NCI-H69 (cell line): ENCODE data around the gene UBE2G2.
A peak's percentile ranks its signal among the peaks of the same experiment; 100 is the strongest.

Source experiments
- DNase-seq: peaks from one replicate; lab custom pipeline; 2025; lab: John Stamatoyannopoulos, UW

UBE2G2 gene

DNA sequence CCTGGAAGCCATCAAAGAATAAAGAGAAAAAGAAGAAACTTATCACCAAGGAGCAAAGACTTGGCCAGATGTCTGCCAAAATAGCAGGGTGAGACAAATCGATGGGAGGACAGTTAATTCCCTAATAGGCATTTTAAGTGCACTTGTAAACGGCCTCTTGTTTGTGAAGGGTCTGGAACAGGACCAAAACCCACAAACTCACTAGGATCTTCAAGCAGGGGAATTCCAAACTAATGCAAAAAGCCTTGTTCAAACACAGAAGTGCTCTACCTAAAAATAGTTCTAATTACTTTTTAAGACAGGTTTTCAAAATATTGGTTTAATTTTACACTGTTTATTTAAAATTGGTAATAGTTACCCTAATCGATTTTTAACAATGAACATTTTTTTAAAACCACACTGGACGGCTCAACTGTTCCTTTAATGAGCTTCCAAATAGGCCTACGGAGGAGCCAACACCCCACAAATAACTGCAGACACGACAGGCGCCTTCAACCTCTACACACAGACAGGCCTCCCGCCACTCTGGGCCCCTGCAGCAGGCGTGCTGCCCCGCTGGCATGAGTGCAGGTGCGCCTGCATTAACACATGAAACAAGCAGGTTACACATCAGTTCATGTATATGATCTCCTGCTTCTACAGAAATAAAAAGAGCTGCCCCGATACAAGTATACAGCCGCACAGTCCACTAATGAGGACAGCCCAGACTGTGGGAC is 15.8 kb downstream of the UBE2G2 start:
- peak; percentile 83 for DNase-seq

- no peak for DNase-seq
Measured at GRCh38 chr21:44784810-44785209, 16.8 kb downstream of the UBE2G2 start.

GRCh38 chr21:44783020-44783696 is 18.5 kb downstream of the UBE2G2 start:
- DNase-seq: no peak

DNA sequence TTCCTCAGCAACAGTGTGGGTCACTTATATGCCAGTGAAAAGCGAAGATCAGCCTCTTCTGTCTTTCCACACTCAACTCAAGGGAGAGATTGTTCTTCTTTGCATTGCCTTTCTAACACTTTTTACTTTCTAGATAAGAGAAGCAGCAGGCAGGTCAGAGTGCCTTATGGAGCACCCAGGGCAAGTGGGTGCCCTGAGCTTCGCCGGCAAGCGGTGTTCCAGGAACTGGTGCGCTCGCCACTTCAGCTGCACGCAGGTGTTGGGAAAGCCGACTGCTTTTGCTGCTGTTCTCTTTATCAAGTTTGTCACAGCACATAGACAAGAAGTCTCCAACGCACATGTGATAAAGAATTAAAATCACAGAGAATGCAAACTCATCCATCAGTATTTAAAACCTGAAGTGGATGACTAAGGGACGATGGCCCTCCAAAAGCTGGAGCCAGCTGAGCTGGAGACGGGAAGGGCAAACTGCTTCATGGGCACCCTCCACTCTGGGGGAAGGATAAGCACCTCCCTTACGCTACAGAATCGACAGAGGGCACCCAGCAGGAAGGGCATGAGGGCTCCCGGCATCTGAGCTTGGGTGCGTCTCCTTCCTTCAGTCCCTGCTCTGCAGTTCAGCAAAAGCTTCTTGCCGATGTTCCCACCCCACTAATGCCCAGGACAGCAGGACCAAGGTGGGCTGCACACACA is 20.7 kb downstream of the UBE2G2 start:
- no peak for DNase-seq

DNA sequence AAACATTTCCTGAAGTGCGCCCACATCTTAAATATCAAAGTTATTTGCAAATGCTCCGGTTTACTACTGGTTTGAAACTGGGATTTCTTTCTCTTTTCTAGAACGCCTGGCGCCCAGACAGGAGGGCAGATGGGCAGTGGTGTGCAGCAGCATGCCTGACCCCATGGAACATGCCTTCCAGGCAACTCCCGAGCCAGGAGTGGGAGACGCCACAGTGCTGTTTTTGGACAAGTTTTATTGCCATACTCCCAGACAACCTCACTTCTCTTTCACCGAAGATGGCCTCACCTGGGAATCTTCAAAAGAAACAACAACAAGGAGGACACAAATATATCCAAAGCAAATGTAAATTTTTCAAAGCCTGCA is 21.5 kb downstream of the UBE2G2 start:
- no peak for DNase-seq

- DNase-seq: no peak
Measured at GRCh38 chr21:44779417-44780136, 22.0 kb downstream of the UBE2G2 start.

DNA sequence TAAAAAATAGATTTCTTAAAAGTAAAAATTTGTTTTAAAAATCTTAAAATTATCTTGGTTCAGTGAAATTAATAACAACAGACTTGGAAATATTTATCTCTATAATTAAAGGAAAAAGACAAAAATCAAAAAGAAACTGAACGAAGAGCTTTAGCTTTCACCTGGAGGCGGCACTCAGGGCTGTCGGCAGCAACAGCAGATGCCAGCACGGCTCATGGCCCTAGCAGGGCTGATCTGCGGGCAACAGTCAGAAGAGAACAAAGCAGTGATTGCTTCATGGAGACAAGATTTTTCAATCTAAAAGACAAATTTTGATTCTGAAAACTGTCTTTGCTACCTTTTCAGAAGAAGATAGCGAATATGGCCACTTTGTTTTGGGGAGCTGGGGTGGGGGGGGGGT is 22.6 kb downstream of the UBE2G2 start:
- DNase-seq: no peak

- DNase-seq: no peak
Measured at GRCh38 chr21:44778499-44778911, 23.1 kb downstream of the UBE2G2 start.

DNA sequence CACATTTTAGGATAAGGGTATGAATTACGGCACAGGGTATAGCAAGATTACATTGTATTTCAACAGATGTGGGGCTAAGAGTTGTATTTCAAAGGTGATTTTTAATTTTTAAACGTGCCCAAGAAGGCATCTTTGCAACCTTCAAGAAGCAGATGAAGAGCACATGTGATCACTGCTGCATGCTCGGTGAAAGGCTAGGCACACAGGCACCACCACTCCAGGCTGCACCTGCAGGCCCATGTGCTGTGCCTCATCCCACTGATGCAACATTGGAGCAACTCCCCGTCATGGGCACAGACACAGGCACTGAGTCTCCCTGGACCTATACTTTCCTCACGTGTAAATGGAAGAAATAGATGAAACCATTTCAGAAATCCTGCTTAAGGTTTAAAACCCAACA is 23.5 kb downstream of the UBE2G2 start:
- DNase-seq: peak; percentile 25

GRCh38 chr21:44774972-44775371 is 26.6 kb downstream of the UBE2G2 start:
- no peak for DNase-seq

- DNase-seq: peak; percentile 100
Measured at GRCh38 chr21:44773291-44773932, 28.2 kb downstream of the UBE2G2 start.

DNA sequence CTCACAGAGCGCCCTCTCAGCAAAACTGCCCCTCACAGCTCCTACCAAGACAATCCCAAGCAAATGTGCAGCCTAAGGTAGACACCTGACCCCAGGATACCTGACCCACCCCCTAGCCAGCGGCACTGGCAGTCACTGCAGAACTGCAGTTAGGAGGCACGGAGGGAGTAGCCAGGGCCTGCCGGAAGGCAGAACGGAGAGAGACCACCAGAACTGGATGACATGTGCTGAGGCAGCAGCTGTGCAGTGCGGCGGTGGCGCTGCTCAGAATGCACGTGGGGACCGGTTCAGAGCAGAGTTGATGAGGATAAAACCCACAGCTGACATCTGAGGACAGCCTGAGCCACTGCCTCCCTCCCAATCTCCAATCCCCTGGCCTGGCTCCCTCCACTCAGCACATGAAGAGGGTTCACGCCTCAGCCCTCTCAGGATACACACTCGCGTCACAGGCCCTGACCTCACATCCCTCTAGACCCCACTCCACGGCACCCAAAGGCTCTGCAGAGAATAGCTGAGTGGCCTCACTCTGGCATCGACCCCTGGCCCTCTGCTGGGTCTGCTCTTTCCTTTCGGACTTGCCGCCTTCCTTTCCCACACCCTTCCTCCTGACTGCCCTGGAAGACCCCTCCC is 29.6 kb downstream of the UBE2G2 start:
- no peak for DNase-seq

- DNase-seq: no peak
Measured at GRCh38 chr21:44767834-44768831, 33.5 kb downstream of the UBE2G2 start.

GRCh38 chr21:44766818-44767354 is 34.7 kb downstream of the UBE2G2 start:
- no peak for DNase-seq

DNA sequence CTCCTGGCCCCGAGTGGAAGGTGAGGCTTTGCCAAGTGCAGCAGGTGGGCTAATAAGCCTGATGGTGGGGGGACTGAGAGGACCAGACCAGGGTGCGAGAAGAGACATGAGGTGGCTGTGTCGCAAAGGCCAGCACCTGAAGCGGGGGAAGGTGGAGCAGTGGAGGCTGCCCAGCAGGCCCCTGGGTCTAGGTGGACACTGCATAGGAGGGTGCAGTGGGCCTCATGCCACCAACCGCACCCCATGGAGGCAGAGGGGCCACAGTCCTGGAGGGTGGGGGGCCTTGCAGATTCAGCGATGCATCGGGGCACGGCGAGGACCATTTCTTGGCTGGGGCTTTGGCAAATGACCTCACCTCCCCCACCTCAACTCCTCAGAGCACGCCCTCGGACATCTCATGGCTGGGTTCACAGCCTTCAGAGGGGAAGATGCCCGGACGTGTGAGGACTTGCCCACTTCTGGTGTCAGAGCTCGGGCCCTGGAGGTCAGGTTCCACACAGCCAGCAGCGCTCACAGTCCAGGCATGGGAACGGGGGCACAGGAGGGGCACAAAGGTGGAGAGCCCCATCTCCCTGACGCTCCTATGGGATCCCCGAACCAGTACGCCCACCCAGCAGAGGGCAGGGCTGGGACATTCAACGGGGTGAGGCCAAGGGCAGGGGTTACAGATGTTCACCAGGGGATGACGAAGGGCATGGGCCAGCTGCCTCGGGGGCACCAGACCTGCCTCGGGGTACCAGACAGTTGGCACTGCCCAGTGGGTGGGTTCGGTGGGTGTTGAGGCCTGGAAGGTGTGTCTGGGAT is 35.4 kb downstream of the UBE2G2 start:
- DNase-seq: no peak

DNA sequence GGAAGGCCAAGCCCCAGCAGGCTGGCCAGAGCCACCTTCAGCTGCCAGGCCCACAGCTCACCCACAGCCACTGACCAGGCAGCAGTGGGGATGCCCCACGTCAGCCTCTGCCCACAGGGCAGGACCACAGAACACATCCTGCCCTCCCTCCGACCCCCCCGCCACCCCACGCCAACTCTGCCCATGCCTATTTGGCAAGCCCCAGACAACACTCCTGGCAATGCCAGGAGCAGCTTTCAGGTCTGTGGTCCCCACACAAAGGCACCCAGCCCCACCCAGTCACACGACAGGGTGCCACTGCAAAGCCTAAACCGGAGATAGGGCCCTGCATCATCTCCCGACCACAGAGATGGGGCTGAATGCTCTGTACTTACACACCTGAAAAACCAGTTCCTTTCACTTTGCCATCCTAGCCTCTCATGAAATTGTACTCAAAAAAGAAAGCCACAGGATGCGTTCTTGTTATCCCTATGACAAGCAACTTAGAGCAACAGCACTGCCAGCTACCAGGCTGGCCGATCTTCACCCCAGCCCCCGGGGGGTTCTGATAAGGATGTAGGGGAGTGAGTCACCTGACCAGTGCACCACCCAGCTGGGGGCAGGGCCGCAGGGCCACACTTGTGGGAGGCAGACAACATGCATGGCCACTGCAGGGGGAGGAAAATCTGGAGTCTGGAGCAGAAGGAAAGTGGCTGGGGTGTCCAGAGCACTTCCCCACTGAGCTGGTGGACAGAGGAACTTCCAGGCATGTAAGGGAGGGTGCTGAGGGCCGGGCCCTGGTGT is 36.2 kb downstream of the UBE2G2 start:
- peak; percentile 44 for DNase-seq

- peak; percentile 25 for DNase-seq
Measured at GRCh38 chr21:44764319-44765230, 37.0 kb downstream of the UBE2G2 start.
